ENCODE data around the gene RAMP3.

GRCh38 chr7:45129906-45130305, 27.7 kb upstream of the RAMP3 start:
- TF ChIP-seq CTCF (IDR thresholded peaks at IDR 0.05; ENCODE audit: insufficient read depth, low read depth, low read length) (no peak), EZH2 (IDR thresholded peaks at IDR 0.05; ENCODE audit: insufficient read depth, low read length) (no peak)

Measured in astrocyte (in vitro differentiated cells and primary cell).